ENCODE data around the gene NANOS3. TPM values are rescaled to one million over a fixed set of nuclear protein-coding genes. Genes with fewer than 3 reads are reported as not detected.

NANOS3 gene
- total and polyA plus RNA-seq, 9 of the 15 experiments (the other 6 are each of a cell fraction or from before 2014, with no cell fraction given) = not detected

DNA sequence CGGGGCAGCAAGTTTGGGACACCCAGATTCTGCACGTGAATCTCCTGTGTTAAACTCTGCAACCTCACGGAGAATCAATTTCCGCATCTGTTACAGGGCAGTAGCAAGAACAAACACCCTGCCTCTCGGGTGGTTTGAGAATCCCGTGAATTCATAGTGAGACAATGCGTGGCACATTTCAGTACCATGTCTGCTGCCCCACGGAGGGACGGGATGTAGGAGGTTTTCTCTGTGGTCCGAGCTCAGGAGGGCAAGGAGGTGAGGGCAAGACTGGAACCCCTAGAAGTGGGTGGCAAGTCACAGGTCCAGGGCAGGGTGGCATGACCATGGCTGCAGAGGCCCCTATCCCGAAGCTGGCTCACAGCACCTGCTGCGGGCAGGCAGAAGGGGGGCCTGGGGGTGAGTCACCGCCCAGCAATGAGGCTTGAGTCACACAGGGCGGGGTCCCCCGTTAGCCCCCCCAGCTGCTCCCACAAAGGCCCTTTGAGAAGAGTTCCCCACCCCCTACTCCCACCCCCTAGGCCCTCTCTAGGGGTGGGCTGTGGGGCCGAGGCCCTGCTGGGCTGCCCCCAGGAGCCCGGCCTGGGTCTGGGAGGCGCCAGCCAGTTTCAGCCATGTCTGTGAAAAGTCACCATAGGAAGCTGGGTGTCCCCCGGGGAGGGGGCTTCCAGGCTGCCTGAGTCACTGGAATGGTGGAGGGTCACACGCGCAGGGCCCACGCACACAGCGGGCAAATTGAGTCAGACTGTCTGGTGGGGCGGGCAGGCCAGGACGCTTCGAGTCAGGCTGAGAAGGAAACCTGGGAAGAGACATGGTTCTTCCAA, 25.8 kb upstream of the NANOS3 start (continued):
- TF ChIP-seq, protein P1, sequence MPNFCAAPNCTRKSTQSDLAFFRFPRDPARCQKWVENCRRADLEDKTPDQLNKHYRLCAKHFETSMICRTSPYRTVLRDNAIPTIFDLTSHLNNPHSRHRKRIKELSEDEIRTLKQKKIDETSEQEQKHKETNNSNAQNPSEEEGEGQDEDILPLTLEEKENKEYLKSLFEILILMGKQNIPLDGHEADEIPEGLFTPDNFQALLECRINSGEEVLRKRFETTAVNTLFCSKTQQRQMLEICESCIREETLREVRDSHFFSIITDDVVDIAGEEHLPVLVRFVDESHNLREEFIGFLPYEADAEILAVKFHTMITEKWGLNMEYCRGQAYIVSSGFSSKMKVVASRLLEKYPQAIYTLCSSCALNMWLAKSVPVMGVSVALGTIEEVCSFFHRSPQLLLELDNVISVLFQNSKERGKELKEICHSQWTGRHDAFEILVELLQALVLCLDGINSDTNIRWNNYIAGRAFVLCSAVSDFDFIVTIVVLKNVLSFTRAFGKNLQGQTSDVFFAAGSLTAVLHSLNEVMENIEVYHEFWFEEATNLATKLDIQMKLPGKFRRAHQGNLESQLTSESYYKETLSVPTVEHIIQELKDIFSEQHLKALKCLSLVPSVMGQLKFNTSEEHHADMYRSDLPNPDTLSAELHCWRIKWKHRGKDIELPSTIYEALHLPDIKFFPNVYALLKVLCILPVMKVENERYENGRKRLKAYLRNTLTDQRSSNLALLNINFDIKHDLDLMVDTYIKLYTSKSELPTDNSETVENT (CRISPR knock-in tag; IDR thresholded peaks at IDR 0.05) = no peak
- no peak for TF ChIP-seq CBX2 (IDR thresholded peaks at IDR 0.05; ENCODE audit: insufficient read depth, low read length, poor library complexity, severe bottlenecking)
- TF ChIP-seq ATF1 (CRISPR knock-in tag; IDR thresholded peaks at IDR 0.05) = no peak
- TF ChIP-seq ATF1 (tag; IDR thresholded peaks at IDR 0.05) = no peak; the same call in 1 of the 2 replicates
- no peak for TF ChIP-seq HDGF (IDR thresholded peaks at IDR 0.05)
- TF ChIP-seq ZNF224 (CRISPR knock-in tag; IDR thresholded peaks at IDR 0.05) = no peak
- TF ChIP-seq SAFB2 (IDR thresholded peaks at IDR 0.05; ENCODE audit: borderline replicate concordance, low read depth, low read length, severe bottlenecking) = no peak
- peak; percentile 64; the same call in 1 of the 2 replicates for TF ChIP-seq TEAD2 (tag; IDR thresholded peaks at IDR 0.05)
- TF ChIP-seq ZFP36 (IDR thresholded peaks at IDR 0.05; ENCODE audit: low read depth, low read length, partially characterized antibody) = no peak
- no peak for TF ChIP-seq ZNF197 (CRISPR knock-in tag; IDR thresholded peaks at IDR 0.05; ENCODE audit: low read depth)
- TF ChIP-seq NCOA6 (IDR thresholded peaks at IDR 0.05) = no peak; the same call in 1 of the 2 replicates
- no peak for TF ChIP-seq ZNF766 (CRISPR knock-in tag; conservative IDR thresholded peaks at IDR 0.05)
- no peak for TF ChIP-seq ZNF551 (CRISPR knock-in tag; IDR thresholded peaks at IDR 0.05)
- TF ChIP-seq TAF15 (IDR thresholded peaks at IDR 0.05; ENCODE audit: low read depth, low read length) = no peak
- no peak for TF ChIP-seq HDAC6 (IDR thresholded peaks at IDR 0.05; ENCODE audit: low read depth, low read length)
- no peak for TF ChIP-seq ZNF764 (CRISPR knock-in tag; IDR thresholded peaks at IDR 0.05; ENCODE audit: low read depth)
- no peak for TF ChIP-seq ZHX1 (conservative IDR thresholded peaks at IDR 0.05; ENCODE audit: low read length)
- no peak for TF ChIP-seq MECOM (CRISPR knock-in tag; IDR thresholded peaks at IDR 0.05)
- no peak for TF ChIP-seq AFF4 (CRISPR knock-in tag; IDR thresholded peaks at IDR 0.05)
- TF ChIP-seq CCNT2 (IDR thresholded peaks at IDR 0.05; ENCODE audit: borderline replicate concordance, extremely low read depth, insufficient read length, low read depth, low read length) = peak; percentile 91
